ENCODE measurements around the gene GAS7. TPM values are rescaled to one million over a fixed set of nuclear protein-coding genes. Genes with fewer than 3 reads are reported as not detected.

Gene GAS7
- total RNA-seq, 1 experiment from 2014 or later: 12.3 TPM

GRCh38 chr17:10172778-10173177 lies 25.6 kb downstream of the GAS7 start:
- CTCF ChIA-PET: interaction anchor here (0.6 kb wide), 1 partner anchor 190 kb away, joined by 3 read pairs; no protein-coding TSS in a partner anchor
- TF ChIP-seq ESRRA (CRISPR knock-in tag; IDR thresholded peaks at IDR 0.05; ENCODE audit: borderline replicate concordance): no peak
- TF ChIP-seq, protein P1, sequence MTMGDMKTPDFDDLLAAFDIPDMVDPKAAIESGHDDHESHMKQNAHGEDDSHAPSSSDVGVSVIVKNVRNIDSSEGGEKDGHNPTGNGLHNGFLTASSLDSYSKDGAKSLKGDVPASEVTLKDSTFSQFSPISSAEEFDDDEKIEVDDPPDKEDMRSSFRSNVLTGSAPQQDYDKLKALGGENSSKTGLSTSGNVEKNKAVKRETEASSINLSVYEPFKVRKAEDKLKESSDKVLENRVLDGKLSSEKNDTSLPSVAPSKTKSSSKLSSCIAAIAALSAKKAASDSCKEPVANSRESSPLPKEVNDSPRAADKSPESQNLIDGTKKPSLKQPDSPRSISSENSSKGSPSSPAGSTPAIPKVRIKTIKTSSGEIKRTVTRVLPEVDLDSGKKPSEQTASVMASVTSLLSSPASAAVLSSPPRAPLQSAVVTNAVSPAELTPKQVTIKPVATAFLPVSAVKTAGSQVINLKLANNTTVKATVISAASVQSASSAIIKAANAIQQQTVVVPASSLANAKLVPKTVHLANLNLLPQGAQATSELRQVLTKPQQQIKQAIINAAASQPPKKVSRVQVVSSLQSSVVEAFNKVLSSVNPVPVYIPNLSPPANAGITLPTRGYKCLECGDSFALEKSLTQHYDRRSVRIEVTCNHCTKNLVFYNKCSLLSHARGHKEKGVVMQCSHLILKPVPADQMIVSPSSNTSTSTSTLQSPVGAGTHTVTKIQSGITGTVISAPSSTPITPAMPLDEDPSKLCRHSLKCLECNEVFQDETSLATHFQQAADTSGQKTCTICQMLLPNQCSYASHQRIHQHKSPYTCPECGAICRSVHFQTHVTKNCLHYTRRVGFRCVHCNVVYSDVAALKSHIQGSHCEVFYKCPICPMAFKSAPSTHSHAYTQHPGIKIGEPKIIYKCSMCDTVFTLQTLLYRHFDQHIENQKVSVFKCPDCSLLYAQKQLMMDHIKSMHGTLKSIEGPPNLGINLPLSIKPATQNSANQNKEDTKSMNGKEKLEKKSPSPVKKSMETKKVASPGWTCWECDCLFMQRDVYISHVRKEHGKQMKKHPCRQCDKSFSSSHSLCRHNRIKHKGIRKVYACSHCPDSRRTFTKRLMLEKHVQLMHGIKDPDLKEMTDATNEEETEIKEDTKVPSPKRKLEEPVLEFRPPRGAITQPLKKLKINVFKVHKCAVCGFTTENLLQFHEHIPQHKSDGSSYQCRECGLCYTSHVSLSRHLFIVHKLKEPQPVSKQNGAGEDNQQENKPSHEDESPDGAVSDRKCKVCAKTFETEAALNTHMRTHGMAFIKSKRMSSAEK (CRISPR knock-in tag; IDR thresholded peaks at IDR 0.05; ENCODE audit: borderline replicate concordance): no peak
- TF ChIP-seq, protein P2, sequence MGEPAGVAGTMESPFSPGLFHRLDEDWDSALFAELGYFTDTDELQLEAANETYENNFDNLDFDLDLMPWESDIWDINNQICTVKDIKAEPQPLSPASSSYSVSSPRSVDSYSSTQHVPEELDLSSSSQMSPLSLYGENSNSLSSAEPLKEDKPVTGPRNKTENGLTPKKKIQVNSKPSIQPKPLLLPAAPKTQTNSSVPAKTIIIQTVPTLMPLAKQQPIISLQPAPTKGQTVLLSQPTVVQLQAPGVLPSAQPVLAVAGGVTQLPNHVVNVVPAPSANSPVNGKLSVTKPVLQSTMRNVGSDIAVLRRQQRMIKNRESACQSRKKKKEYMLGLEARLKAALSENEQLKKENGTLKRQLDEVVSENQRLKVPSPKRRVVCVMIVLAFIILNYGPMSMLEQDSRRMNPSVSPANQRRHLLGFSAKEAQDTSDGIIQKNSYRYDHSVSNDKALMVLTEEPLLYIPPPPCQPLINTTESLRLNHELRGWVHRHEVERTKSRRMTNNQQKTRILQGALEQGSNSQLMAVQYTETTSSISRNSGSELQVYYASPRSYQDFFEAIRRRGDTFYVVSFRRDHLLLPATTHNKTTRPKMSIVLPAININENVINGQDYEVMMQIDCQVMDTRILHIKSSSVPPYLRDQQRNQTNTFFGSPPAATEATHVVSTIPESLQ (CRISPR knock-in tag; IDR thresholded peaks at IDR 0.05): no peak
- TF ChIP-seq, protein P3, sequence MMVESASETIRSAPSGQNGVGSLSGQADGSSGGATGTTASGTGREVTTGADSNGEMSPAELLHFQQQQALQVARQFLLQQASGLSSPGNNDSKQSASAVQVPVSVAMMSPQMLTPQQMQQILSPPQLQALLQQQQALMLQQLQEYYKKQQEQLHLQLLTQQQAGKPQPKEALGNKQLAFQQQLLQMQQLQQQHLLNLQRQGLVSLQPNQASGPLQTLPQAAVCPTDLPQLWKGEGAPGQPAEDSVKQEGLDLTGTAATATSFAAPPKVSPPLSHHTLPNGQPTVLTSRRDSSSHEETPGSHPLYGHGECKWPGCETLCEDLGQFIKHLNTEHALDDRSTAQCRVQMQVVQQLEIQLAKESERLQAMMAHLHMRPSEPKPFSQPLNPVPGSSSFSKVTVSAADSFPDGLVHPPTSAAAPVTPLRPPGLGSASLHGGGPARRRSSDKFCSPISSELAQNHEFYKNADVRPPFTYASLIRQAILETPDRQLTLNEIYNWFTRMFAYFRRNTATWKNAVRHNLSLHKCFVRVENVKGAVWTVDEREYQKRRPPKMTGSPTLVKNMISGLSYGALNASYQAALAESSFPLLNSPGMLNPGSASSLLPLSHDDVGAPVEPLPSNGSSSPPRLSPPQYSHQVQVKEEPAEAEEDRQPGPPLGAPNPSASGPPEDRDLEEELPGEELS (CRISPR knock-in tag; IDR thresholded peaks at IDR 0.05): no peak
- TF ChIP-seq JAZF1 (CRISPR knock-in tag; IDR thresholded peaks at IDR 0.05): no peak
- no peak for TF ChIP-seq AFF4 (CRISPR knock-in tag; IDR thresholded peaks at IDR 0.05; ENCODE audit: borderline replicate concordance)
- TF ChIP-seq ATF2 (CRISPR knock-in tag; IDR thresholded peaks at IDR 0.05; ENCODE audit: borderline replicate concordance, low read depth): no peak
- TF ChIP-seq CREB1 (CRISPR knock-in tag; IDR thresholded peaks at IDR 0.05): no peak
- no peak for TF ChIP-seq ZNF219 (CRISPR knock-in tag; IDR thresholded peaks at IDR 0.05; ENCODE audit: borderline replicate concordance)
- no peak for TF ChIP-seq SMAD4 (CRISPR knock-in tag; IDR thresholded peaks at IDR 0.05)
- no peak for TF ChIP-seq GRHL2 (CRISPR knock-in tag; IDR thresholded peaks at IDR 0.05; ENCODE audit: insufficient replicate concordance, severe bottlenecking)
- no peak for TF ChIP-seq PRRX2 (CRISPR knock-in tag; IDR thresholded peaks at IDR 0.05)
- no peak for TF ChIP-seq PRDM15 (CRISPR knock-in tag; IDR thresholded peaks at IDR 0.05)
- TF ChIP-seq CBFB (CRISPR knock-in tag; IDR thresholded peaks at IDR 0.05; ENCODE audit: low read depth): no peak
- Mint-ChIP-seq H3K27me3 (ENCODE audit: low read depth) (no peaks in the 10 kb centered on the region), H3K4me3 (no peak overlapping the region), H3K9me3 (peaks cover 11% of the 10 kb centered on the region), H3K4me1 (peaks cover 31% of the 10 kb centered on the region), H3K27ac (no peak overlapping the region), H3K36me3 (peaks cover 4% of the 10 kb centered on the region; the same call in 1 of the 2 replicates)
- POLR2A ChIA-PET: no interaction called here
- ATAC-seq (no peak), DNase-seq (ENCODE audit: low spot score) (no peak)

Measured in WTC11 (cell line).